ENCODE data around the gene LDB2.

GRCh38 chr4:16820329-16820728 is 78.1 kb downstream of the LDB2 start:
- TF ChIP-seq, protein P1, sequence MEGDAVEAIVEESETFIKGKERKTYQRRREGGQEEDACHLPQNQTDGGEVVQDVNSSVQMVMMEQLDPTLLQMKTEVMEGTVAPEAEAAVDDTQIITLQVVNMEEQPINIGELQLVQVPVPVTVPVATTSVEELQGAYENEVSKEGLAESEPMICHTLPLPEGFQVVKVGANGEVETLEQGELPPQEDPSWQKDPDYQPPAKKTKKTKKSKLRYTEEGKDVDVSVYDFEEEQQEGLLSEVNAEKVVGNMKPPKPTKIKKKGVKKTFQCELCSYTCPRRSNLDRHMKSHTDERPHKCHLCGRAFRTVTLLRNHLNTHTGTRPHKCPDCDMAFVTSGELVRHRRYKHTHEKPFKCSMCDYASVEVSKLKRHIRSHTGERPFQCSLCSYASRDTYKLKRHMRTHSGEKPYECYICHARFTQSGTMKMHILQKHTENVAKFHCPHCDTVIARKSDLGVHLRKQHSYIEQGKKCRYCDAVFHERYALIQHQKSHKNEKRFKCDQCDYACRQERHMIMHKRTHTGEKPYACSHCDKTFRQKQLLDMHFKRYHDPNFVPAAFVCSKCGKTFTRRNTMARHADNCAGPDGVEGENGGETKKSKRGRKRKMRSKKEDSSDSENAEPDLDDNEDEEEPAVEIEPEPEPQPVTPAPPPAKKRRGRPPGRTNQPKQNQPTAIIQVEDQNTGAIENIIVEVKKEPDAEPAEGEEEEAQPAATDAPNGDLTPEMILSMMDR (IDR thresholded peaks at IDR 0.05), result no peak
- no peak for TF ChIP-seq POLR2A (IDR thresholded peaks at IDR 0.05)
